CD4-positive, alpha-beta T cell treated with Interleukin-6 for 4 hours (primary cell): Measurements from ENCODE around the gene CERS6.
A peak's percentile ranks its signal among the peaks of the same experiment; 100 is the strongest.
"Not testable (repeated sequence)": the region's sequence is repeated elsewhere in the genome, so short reads cannot be mapped to it uniquely, and the experiment has no call there.

Experiments
- DNase-seq: peaks from one replicate; pipeline ENCODE4 v3.0.0-alpha.2; 2020; ENCODE audit warnings: mixed read lengths

CERS6 gene

GRCh38 chr2:168469281-168469988, 13.4 kb downstream of the CERS6 start:
- no peak for DNase-seq

GRCh38 chr2:168470320-168471162, 14.5 kb downstream of the CERS6 start:
- no peak for DNase-seq

- no peak for DNase-seq
These were observed 15.0 kb downstream of the CERS6 start for GRCh38 chr2:168471163-168471475.

GRCh38 chr2:168475636-168476035, 19.6 kb downstream of the CERS6 start:
- no peak for DNase-seq

GRCh38 chr2:168478206-168478605, 22.1 kb downstream of the CERS6 start:
- DNase-seq = no peak

- DNase-seq = no peak
These were observed 24.3 kb downstream of the CERS6 start for GRCh38 chr2:168480356-168480755.

- DNase-seq = no peak
These were observed 24.9 kb downstream of the CERS6 start for GRCh38 chr2:168480825-168481585.

GRCh38 chr2:168482269-168482668, 26.2 kb downstream of the CERS6 start:
- DNase-seq = no peak

- DNase-seq = no peak
These were observed 27.1 kb downstream of the CERS6 start for GRCh38 chr2:168482952-168483831.

- no peak for DNase-seq
These were observed 30.4 kb downstream of the CERS6 start for GRCh38 chr2:168486477-168486876.

GRCh38 chr2:168490015-168490874, 34.2 kb downstream of the CERS6 start:
- DNase-seq = peak; percentile 46

- peak; percentile 19 for DNase-seq
These were observed 35.0 kb downstream of the CERS6 start for GRCh38 chr2:168490946-168491605.

GRCh38 chr2:168491728-168492127, 35.7 kb downstream of the CERS6 start:
- not testable (repeated sequence) for DNase-seq

- not testable (repeated sequence) for DNase-seq
These were observed 37.1 kb downstream of the CERS6 start for GRCh38 chr2:168493219-168493618.

- DNase-seq = no peak
These were observed 38.2 kb downstream of the CERS6 start for GRCh38 chr2:168494190-168494711.

- no peak for DNase-seq
These were observed 39.5 kb downstream of the CERS6 start for GRCh38 chr2:168495524-168495923.

- no peak for DNase-seq
These were observed 40.8 kb downstream of the CERS6 start for GRCh38 chr2:168496906-168497305.

- no peak for DNase-seq
These were observed 43.4 kb downstream of the CERS6 start for GRCh38 chr2:168499500-168499899.

- DNase-seq = no peak
These were observed 44.4 kb downstream of the CERS6 start for GRCh38 chr2:168500516-168500915.

GRCh38 chr2:168501466-168502065, 45.5 kb downstream of the CERS6 start:
- DNase-seq = no peak
